Measurements from ENCODE around the gene KLHDC8A. TPM values are rescaled to one million over a fixed set of nuclear protein-coding genes. Genes with fewer than 3 reads are reported as not detected.

Gene KLHDC8A
- total and polyA plus RNA-seq, 4 donors: 0.17 to 1.4 (median 0.41) TPM

DNA sequence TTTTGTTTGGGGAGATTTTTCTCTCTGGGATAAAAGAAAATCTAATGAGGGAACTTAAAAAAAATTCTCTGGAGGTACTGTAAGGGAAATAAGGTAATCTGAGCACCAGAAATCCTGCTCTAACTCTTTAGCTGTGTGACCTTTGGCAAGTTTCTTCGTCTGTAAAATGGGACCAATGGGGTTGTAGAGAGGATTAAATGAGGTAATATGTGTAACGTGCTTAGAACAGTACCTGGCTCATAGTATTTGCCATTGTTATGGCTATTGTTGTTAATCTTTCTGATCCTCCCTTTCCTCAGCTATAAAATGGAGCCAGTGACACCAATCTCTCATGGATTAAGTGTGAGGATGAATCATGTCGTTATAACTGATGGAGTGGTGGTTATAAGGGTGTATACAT lies 845 bp upstream of the KLHDC8A start:
- TF ChIP-seq, protein P1, sequence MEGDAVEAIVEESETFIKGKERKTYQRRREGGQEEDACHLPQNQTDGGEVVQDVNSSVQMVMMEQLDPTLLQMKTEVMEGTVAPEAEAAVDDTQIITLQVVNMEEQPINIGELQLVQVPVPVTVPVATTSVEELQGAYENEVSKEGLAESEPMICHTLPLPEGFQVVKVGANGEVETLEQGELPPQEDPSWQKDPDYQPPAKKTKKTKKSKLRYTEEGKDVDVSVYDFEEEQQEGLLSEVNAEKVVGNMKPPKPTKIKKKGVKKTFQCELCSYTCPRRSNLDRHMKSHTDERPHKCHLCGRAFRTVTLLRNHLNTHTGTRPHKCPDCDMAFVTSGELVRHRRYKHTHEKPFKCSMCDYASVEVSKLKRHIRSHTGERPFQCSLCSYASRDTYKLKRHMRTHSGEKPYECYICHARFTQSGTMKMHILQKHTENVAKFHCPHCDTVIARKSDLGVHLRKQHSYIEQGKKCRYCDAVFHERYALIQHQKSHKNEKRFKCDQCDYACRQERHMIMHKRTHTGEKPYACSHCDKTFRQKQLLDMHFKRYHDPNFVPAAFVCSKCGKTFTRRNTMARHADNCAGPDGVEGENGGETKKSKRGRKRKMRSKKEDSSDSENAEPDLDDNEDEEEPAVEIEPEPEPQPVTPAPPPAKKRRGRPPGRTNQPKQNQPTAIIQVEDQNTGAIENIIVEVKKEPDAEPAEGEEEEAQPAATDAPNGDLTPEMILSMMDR (IDR thresholded peaks at IDR 0.05; ENCODE audit: control extremely low read depth, extremely low read depth): no peak
- 89 to 94% methylated on average over 3 of the region's 3 CpGs for WGBS, 2 donors
- H3K27ac ChIP-seq (ENCODE audit: low read depth in 1 of 2, low read length in 1 of 2): no peak overlapping the region
- H3K4me3 ChIP-seq: no peak overlapping the region
- peaks cover 0 to 22% (median 3%) of the 10 kb centered on the region in 5 donors for H3K4me1 ChIP-seq (ENCODE audit: control insufficient read depth in 5 of 5, insufficient read depth in 5 of 5, low read length in 5 of 5)
- no peak overlapping the region for H3K9ac ChIP-seq (ENCODE audit: insufficient read depth in 1 of 2, low read length in 2 of 2)
- DNase-seq (no peak), ATAC-seq (ENCODE audit: insufficient read depth, low FRiP score) (no peak)
- no peaks in the 10 kb centered on the region for H3K27me3 ChIP-seq (ENCODE audit: control insufficient read depth in 3 of 3, insufficient read depth in 3 of 3, low read length in 2 of 3)
- H3K9me3 ChIP-seq (ENCODE audit: control insufficient read depth in 4 of 4, insufficient read depth in 3 of 4, low read length in 3 of 4): no peaks in the 10 kb centered on the region
- no peaks in the 10 kb centered on the region for H3K36me3 ChIP-seq (ENCODE audit: control insufficient read depth in 4 of 4, insufficient read depth in 4 of 4, low read length in 4 of 4)

DNA sequence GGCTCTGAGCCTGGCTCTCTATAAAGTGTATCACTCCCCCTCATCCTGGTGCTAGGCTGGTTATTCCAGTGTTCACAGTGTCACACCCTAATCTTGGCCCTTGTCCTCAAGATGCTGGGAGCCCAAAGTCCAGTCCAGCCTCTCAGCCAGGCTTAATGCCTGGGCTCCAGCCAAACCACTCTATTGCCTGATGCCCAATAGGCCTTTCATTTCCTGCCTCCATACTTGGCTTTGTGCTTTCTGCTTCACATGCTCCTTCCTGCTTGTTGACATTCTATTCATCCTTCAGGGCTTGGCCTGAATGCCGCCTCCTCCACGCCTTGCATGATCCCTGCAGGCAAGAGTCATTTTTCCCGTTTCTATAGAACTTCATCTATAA lies 1.7 kb downstream of the KLHDC8A start:
- Histone ChIP-seq H3K4me3 (no peak overlapping the region), H3K27me3 (ENCODE audit: control insufficient read depth in 3 of 3, insufficient read depth in 3 of 3, low read length in 2 of 3) (no peaks in the 10 kb centered on the region), H3K36me3 (ENCODE audit: control insufficient read depth in 4 of 4, insufficient read depth in 4 of 4, low read length in 4 of 4) (no peaks in the 10 kb centered on the region), H3K4me1 (ENCODE audit: control insufficient read depth in 5 of 5, insufficient read depth in 5 of 5, low read length in 5 of 5) (peaks cover 0 to 19% (median 3%) of the 10 kb centered on the region in 5 donors), H3K9ac (ENCODE audit: insufficient read depth in 1 of 2, low read length in 2 of 2) (no peak overlapping the region), H3K27ac (ENCODE audit: low read depth in 1 of 2, low read length in 1 of 2) (no peak overlapping the region), H3K9me3 (ENCODE audit: control insufficient read depth in 4 of 4, insufficient read depth in 3 of 4, low read length in 3 of 4) (no peaks in the 10 kb centered on the region)
- 66 to 82% methylated on average over 3 of the region's 3 CpGs for WGBS, 2 donors
- TF ChIP-seq, protein P1 (IDR thresholded peaks at IDR 0.05; ENCODE audit: control extremely low read depth, extremely low read depth): no peak
- DNase-seq (no peak), ATAC-seq (ENCODE audit: insufficient read depth, low FRiP score) (peak; percentile 61)

DNA sequence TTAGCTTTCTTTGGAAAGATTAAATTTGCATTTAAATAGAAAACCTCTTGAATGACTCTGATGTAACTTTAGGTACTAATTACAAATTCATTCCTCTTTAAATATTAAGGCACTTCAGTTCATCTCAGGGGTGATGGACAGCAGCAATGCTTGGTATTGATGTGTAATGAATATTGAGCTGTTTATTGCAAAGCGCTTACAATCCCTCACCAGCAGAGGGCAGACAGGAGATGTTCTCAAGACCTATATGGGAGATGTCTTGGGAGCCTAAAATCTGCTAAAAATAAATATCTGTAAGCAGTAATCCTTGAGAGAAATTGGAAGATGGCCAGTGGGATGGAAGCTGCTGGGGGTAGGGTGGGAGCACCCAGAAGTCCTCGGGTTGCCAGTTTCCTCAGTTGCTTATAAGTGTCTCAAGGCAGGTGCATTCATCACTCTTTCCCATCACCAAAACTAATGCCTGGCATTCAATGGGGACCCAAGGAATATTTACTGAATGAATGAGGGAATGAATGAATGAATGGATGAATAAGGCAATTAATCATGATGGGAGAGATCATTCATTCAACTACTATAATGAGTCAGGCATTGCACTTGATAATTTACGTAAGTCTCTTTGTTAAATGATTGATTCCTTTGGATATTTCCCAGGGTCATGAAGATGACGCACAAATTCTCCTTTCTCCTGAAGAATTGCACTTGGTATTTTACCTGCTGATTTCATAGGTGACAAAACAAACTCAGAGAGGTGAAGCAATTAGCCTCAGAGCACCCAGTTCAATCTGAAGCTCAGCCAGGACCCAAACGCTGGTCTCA lies 2.3 kb downstream of the KLHDC8A start:
- DNase-seq: peak; percentile 67 to 82 (median 81)
- Histone ChIP-seq H3K9me3 (ENCODE audit: control insufficient read depth in 4 of 4, insufficient read depth in 3 of 4, low read length in 3 of 4) (no peaks in the 10 kb centered on the region), H3K27me3 (ENCODE audit: control insufficient read depth in 3 of 3, insufficient read depth in 3 of 3, low read length in 2 of 3) (no peaks in the 10 kb centered on the region), H3K36me3 (ENCODE audit: control insufficient read depth in 4 of 4, insufficient read depth in 4 of 4, low read length in 4 of 4) (no peaks in the 10 kb centered on the region), H3K4me1 (ENCODE audit: control insufficient read depth in 5 of 5, insufficient read depth in 5 of 5, low read length in 5 of 5) (peaks cover 0 to 13% (median 7%) of the 10 kb centered on the region in 5 donors), H3K9ac (ENCODE audit: insufficient read depth in 1 of 2, low read length in 2 of 2) (no peak overlapping the region), H3K4me3 (no peak overlapping the region), H3K27ac (ENCODE audit: low read depth in 1 of 2, low read length in 1 of 2) (no peak overlapping the region)
- WGBS, 2 donors: 34 to 39% methylated on average over 5 of the region's 5 CpGs
- peak; percentile 42 for ATAC-seq (ENCODE audit: insufficient read depth, low FRiP score)
- TF ChIP-seq, protein P1 (IDR thresholded peaks at IDR 0.05; ENCODE audit: control extremely low read depth, extremely low read depth): peak; percentile 66

Measured in lung (tissue), 12 donors.